Germinal center (tissue), 1 donor: ENCODE measurements around the gene HNRNPUL2.
"Not testable (repeated sequence)": the region's sequence is repeated elsewhere in the genome, so short reads cannot be mapped to it uniquely, and the experiment has no call there.

ENCODE experiments used
- DNase-seq: peaks from one replicate; pipeline ENCODE4 v3.0.0; 2012; ENCODE audit warnings: mixed read lengths, low spot score

Gene HNRNPUL2

DNA sequence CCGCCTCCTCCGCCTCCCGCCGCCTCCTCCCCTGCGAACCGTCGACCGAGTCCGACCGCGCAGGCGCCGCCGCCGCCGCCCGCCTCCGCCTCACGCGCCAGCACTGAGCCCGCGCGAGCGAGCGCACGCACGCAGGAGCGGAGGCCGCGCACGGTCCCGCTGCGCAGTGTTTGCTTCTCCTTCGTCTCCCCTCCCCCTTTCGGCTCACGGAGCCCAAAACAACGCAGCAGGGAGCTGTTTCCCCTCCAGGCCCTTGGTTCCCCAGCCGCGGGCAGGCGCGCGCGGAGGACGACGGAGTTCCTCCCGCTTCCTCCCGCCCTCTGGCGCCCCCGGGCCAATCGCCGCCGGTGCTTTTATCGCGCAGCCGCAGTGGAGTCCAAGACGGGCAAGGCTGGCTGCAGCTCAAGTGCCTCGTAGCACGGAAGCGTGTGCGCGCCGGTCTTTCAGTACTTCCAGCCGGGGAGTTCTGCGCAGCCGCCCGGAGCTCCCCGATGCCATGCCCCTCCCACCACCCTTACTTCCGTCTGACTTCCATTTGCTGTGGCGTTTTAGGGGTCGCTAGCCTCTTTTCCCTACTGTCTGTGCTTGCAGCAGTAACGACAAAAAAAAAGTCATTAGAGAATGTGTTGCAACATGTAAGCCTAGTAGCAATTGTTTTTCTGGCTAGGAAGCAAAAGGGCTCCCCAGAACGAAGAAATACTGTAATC, at the start of gene HNRNPUL2:
Gene HNRNPUL2 (minus strand): TSS at position 293 of the 707 bp plus-strand sequence. CDS start 301 bp downstream, outside the sequence.
- peak; percentile 98 for DNase-seq

DNA sequence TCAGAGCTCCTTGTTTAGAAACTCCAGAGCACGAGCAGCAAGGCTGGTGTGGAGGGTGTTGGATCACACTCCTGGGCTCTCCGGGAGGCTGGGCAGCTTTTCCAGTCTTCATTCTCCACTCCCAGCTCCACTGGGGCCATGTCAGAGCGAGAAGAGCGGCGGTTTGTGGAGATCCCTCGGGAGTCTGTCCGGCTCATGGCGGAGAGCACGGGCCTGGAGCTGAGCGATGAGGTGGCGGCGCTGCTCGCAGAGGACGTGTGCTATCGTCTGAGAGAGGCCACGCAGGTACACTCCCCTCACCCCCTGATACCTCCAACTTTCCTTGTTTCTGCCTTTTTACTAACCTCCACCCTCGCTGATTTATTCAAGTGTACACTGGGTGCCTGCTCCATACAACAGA, 48.4 kb upstream of the HNRNPUL2 start:
- no peak for DNase-seq

- DNase-seq, result no peak
These were observed 47.1 kb upstream of the HNRNPUL2 start for GRCh38 chr11:62774407-62774806.

GRCh38 chr11:62771144-62772021, 44.1 kb upstream of the HNRNPUL2 start, which contains the start of gene TAF6L:
Gene TAF6L (plus strand): TSS chr11:62771396. CDS start chr11:62775784, 4,388 bp downstream.
- peak; percentile 93 for DNase-seq

- peak; percentile 25 for DNase-seq
These were observed 43.5 kb upstream of the HNRNPUL2 start for GRCh38 chr11:62770778-62771143.

DNA sequence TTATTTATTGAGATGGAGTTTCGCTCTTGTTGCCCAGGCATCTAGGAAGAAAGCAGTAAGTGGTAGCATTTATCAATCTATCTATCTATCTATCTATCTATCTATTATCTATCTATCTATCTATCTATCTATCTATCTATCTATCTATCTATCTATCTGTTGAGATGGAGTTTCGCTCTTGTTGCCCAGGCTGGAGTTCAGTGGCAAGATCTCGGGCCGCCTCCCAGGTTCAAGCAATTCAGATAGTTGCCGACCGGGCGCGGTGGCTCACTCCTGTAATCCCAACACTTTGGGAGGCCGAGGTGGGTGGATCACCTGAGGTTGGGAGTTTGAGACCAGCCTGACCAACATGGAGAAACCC, 33.6 kb upstream of the HNRNPUL2 start:
- not testable (repeated sequence) for DNase-seq

- no peak for DNase-seq
These were observed 30.9 kb upstream of the HNRNPUL2 start for GRCh38 chr11:62757846-62758788.

DNA sequence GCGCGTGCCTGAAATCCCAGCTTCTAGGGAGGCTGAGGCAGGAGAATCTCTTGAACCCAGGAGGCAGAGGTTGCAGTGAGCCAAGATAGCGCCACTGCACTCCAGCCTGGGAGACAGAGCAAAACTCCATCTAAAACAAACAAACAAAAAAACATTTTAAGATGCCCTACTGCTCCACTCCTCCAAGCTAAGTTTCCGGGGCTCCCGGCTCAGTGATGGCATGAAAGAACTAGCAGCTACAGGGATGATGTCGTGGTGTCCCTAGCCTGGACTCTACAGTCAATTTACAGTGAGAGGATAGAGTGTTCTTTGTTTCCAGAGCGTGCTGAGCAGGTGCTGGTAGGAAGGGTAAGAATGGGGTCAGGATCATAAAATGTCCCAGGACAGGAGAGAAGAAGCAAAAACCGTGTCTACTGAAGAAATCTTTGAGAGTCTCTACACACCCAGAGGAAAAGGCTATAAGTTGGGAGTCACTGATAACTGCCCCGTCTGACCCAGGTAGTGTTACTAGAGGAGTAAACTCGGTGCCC, 27.9 kb upstream of the HNRNPUL2 start:
- no peak for DNase-seq

DNA sequence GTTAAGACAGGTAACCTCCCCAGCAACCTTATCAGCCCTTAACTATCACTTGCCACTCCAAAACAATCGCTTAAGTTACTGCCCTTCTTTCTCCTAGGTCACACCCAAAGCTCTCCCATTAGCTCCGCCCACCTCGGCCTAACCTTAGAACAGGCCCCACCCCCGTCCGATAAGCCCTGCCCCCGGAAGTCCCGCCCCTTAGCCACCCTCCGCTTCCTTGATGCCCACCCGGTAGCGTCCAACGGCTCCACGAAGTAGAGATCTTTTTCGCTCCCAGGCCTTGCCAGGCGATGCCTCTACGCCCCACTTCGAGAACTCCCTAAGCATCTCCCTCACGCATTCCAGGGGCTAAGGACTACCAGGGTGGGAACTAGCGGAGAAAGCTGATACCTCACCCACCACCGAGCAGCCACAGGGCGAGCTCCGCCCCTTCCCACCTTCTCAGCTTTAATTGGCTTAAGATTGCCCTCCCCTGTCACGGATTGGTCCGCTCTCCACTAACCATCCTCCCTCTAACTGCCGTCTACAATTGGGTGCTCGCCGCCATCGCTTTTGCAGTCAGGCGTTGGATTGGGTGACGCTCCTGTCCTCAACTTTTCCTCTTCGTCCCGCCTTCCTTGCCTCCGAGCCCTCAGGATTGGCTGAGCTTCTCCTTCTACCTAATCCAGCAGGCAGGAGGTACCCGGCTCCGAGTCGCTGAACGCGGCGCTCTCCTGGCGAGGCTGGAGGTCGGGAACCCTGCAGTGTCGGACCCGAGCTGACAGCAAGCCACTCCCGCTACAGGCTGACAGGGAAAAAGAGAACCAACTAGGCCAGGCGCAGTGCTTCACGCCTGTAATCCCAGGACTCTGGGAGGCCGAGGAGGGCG, 26.7 kb upstream of the HNRNPUL2 start, which contains the start of gene ZBTB3:
Gene ZBTB3 (minus strand): TSS at position 425 of the 868 bp plus-strand sequence. CDS start 496 bp downstream, outside the sequence.
- peak; percentile 97 for DNase-seq

DNA sequence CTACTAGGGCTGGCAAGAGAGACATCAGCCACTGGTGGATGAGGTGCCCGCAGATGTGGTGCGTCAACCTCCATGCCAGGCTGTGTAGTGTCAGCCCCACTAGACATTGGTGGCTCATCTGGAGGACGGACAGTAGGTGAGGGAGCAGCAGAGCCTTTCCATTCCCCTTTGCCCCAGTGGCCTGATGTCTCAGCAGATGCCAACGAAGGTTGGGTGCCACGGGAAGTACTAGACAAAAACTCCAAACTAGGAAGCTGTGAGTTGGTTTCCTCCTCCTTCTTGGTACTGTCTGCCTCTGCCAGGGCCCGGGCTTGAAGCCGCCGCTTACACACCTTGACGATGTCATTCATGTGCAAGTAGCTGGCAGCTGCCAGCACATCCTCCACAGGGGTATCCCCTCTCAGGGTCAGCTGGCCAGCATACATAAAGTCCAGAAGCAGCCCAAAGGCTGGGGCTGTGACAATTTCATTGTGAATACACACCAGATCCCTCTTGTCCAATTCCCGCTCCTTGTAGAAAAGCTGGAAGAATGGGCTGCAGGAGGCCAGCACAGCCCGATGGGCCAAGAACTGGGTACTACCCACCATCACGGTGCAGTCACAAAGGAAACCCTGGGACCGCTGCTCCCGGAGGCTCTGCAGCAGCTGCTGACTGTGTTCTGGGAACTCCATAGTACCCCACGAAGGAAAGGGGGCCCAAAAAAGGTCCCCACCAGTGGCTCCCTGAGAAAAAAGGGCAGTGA, 25.9 kb upstream of the HNRNPUL2 start:
- no peak for DNase-seq

- no peak for DNase-seq
These were observed 25.0 kb upstream of the HNRNPUL2 start for GRCh38 chr11:62752177-62752785.

- DNase-seq, result not testable (repeated sequence)
These were observed 22.7 kb upstream of the HNRNPUL2 start for GRCh38 chr11:62749931-62750330.

DNA sequence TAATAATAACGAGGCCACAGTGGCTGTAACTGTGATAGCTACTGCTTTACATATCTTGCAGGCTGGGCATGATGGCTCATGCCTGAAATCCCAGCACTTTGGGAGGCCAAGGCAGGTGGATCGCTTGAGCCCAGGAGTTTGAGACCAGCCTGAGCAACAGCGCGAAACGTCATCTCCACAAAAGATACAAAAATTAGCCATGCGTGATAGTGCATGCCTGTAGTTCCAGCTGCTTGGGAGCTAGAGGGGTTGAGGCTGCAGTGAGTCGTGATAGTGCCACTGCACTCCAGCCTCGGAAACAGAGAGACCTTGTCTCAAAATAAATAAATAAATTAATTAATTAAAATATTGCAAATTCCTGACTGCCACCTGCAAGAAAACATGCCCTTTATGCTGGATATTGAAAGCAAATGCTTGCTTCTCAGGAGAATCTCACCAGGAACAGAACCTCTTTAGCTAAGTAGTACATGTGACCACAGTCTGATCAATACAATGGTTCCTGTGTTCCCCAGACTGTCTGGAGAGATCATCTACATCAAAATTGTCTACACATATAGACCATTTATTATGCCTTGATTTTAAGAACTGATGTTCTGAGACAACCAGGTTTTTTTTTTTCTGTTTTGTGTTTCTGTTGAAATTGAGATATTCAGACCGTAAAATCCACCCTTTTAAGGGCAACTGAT, 20.4 kb upstream of the HNRNPUL2 start:
- no peak for DNase-seq

DNA sequence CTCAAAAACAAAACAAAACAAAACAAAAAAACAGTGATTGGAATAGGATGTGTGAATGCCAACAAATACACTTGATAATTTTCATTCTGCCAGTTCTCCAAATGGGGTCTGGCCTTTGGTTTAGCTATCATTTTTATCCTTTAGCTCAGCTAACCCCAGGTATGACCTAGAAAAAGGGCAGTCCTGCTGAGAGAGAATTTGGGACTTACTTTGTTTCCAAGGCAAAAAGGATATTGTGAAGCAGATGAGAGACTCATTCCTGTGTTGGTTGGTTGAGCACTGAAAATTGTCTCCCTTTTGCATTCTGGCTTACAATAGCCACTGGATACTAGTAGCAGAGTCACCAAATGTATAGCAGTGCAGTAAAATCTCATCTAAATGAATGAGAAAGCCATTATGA, 9.9 kb upstream of the HNRNPUL2 start:
- DNase-seq, result no peak

DNA sequence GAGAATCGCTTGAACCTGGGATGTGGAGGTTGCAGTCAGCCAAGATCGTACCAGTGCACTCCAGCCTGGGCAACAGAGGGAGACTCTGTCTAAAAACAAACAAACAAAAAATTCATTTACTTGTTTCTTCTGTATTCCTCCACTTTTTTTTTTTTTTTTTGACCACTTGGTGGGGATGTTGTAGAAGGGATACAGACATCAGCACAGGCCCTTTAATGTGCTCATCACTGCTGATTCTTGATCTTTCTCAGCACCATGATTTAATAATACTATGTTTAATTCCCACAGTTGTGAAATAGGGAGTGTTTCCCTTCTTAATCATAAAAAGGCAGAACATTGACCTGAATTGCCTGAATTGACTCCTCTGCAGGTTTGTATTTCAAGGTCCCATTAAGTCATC, 5.6 kb upstream of the HNRNPUL2 start:
- DNase-seq, result no peak

- not testable (repeated sequence) for DNase-seq
These were observed 2.8 kb upstream of the HNRNPUL2 start for GRCh38 chr11:62730076-62730475.

DNA sequence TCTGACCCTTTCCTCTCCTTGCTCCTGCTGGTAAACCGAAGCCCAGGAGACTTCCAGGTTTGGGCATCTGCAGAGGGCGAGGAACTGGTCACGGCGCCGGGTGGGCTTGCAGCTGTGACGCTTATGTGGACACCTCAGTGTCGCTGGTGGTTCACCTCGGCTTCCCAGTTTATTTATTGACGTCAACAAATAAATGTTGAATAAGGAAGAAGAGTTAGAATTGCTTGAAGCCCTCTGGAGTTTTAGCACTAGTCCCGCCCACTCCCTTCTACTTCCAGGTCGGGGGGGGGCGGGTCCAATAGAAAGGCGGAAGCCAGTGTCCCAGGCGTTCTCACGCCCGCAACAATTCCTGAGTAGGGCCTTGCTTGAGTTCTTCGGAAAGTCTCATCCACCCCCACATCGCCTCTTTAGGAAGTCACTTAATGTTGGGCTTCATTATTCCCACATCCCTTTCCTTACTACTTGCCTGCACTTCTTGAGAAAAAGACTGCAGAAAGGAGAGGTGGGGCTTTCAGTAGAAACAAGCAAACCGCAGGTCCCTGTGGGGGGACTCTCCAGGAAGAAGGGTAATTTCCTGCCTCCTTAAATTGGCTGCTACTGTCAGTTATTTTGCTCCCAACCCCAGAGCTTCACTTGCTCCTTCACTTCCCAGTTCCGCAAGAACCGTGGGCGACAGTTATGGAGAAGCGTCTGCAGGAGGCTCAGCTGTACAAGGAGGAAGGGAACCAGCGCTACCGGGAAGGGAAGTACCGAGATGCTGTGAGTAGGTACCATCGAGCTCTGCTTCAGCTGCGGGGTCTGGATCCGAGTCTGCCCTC, 1.1 kb upstream of the HNRNPUL2 start, which contains the start of gene TTC9C:
Gene TTC9C (plus strand): TSS at position 316 of the 818 bp plus-strand sequence. CDS start 363 bp downstream, at position 679.
- peak; percentile 84 for DNase-seq

GRCh38 chr11:62727872-62728170, 564 bp upstream of the HNRNPUL2 start:
- peak; percentile 89 for DNase-seq
